DMS114 treated with DMSO at 0.1 percent for 48 hours (cell line): ENCODE results near the gene PLIN1.
"Not testable (repeated sequence)": the region's sequence is repeated elsewhere in the genome, so short reads cannot be mapped to it uniquely, and the experiment has no call there.

ENCODE experiments used
- DNase-seq: peaks from one replicate; lab custom pipeline; 2025; ENCODE audit not compliant: unreplicated experiment; lab: John Stamatoyannopoulos, UW

The PLIN1 gene

DNA sequence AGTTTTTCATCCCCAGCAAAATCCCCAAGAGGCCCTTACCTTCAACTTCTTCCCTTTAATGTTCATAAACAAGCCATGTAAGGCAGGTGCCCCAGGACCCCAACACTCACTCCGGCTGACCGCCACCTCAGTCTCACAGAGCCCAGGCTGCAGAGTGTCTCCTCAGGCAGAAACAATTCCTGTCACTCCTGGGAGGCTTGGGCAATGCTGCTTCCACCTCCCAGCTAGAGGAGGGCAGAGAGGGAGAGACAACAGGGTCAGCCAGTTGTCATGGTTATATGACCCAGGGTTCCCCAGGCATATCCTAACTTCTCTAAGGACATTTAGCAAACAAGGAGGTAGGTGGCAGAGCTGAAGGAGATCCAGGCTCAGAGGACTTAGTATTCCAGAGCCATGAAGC lies at the start of gene PLIN1:
PLIN1 (minus strand) TSS at position 156 of the 400 bp plus-strand sequence. CDS start 1,878 bp downstream, outside the sequence.
- no peak for DNase-seq

- DNase-seq, result no peak
Observed at GRCh38 chr15:89728254-89728653, 49.1 kb upstream of the PLIN1 start.

DNA sequence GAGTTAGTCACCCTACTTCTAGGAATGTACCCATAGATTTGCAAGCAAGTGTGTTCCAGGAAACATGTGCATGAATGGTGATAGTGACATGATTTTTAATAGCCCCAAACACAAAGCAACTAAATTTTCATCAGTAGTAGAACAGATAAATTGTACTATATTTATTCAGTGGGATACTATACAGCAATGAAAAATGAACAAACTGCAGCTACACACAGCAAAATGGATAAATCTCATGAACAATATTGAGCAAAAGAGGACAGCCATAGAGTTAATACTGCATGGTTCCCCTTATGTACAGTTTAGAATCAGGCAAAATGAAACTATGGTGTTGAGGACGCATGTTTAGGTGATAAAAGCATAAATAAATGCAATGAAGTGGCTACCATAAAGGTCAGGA lies 45.9 kb upstream of the PLIN1 start:
- DNase-seq, result no peak

DNA sequence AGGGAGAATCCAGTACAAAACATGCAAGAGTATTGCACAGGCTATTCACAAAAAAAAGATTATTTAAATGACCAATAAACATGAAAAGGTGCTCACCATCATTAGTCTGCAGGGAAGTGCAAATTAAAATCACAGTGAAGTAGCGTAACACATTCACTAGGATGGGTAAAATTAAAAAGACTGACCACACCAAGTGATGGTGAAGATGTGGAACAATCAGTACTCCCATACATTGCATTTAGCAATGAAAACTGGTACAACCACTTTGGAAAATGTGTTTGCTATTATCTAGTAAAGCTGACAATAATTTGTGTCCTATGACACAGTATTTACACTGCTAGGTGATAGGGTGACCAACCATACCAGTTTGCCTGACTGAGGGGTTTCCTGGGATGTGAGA lies 45.5 kb upstream of the PLIN1 start:
- DNase-seq, result no peak

GRCh38 chr15:89723031-89723430 lies 43.9 kb upstream of the PLIN1 start:
- no peak for DNase-seq

- no peak for DNase-seq
Observed at GRCh38 chr15:89714775-89715174, 35.6 kb upstream of the PLIN1 start.

GRCh38 chr15:89707577-89707976 lies 28.4 kb upstream of the PLIN1 start:
- no peak for DNase-seq

GRCh38 chr15:89704411-89704810 lies 25.2 kb upstream of the PLIN1 start:
- DNase-seq, result no peak

- no peak for DNase-seq
Observed at GRCh38 chr15:89695198-89695597, 16.0 kb upstream of the PLIN1 start.

DNA sequence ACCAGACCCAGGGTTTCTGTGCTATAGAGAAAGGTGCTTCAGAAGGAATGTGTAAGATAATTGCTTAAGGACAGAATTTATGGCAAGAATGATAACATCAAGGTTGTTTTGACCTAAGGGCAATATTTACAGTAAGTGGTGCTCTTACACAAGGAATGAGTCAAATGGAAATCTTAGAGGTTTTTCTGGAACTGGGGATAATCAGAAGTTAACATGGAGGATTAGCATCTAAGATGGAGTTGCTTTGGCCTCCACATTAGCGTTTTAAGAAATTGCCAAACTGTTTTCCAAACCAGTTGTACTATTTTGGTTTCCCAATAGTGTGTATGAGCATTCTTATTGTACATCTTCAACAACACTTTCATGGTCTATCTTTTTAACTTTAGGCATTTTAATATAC lies 14.5 kb upstream of the PLIN1 start:
- DNase-seq, result no peak

DNA sequence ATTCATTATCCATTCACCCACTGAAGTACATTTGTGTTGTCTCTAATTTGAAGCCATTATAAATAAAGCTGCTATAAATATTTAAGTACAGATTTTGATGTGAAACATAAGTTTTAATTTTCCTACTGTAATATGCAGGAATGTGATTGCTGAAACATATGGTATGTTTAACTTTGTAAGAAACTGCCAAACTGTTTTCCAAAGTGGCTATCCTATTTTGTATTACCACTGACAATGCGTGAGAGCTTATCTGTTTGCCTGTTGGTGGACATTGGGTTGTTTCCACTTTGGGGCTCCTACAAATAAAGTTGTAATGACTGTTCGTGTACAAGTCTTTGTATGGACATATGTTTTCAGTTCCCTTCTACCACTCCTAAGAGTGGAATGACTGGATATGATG lies 13.9 kb upstream of the PLIN1 start:
- DNase-seq, result no peak

GRCh38 chr15:89690276-89691218 lies 11.4 kb upstream of the PLIN1 start, which contains the start of the genes PEX11A and WDR93:
TSS of gene PEX11A (minus strand) at chr15:89690754. CDS start at chr15:89690632, 122 bp downstream.
TSS of gene WDR93 (plus strand) at chr15:89690811. CDS start at chr15:89701747, 10,936 bp downstream.
- DNase-seq, result peak; percentile 61

GRCh38 chr15:89689930-89690275 lies 10.7 kb upstream of the PLIN1 start:
- not testable (repeated sequence) for DNase-seq

GRCh38 chr15:89686522-89686921 lies 7.4 kb upstream of the PLIN1 start:
- no peak for DNase-seq

DNA sequence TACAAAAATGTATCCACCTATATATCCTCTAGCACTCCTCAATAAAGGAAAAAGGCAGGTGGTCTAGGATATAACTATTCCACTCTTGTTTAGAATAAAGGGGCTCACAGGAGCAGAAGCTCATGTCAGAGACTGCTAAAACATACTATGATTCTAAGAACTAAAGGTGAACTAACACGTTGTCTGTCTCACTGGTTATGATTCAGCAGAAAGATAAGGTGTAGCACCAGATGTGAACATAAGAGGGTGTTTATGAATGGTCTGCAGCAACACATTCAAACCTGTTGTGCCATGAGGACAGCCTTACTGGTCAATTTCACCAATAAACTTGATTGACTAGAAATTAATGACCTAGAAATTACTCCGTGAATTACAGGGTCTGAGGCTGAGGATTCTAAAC lies 6.8 kb upstream of the PLIN1 start:
- no peak for DNase-seq

DNA sequence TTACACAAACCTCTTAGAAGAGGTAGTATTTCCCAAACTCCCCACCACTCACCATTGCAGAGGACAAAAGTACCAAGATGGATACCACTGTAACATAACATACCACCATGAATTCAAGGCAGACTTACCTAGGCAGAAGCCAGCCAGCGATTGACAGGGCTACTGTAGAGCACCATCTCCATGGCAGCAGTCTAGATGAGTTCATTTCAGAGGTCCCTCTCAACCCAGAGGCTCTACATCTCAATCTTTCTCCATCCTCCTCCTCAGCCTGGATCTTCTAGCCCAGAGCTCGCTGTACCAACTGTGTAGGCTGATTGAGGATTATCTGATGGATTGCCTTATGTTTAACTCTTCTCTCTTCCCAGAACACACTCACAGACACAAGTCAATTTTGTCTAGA lies 2.0 kb upstream of the PLIN1 start:
- DNase-seq, result no peak

DNA sequence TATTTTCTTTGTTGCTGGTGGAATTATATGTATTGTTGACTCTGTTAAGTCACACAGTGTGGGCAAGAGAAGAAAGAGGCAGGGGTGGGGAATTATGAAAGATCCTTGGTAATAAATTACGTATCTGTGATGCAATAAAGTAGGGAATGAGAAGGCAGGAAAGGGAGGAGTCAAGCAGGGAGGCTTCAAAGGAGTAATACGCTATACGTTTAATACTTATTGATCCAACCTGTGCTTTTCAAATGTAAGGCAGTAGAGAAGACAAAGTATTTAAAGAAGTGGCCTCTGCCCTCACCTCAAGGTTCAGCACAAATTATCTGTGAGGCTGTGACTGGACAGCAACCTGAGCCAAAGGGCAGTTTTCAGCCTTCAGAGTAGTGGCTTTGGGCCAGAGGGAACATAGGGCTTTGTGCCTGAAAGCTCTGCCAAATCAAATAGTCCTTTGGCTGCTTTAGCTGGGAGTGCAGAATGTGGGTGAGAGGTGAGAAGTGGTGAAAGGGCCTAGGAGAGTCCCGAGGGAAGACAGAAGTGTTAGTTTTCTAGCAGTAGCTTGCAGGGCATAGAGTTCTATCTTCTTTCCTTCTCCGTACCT lies 1.2 kb upstream of the PLIN1 start:
- DNase-seq, result no peak

DNA sequence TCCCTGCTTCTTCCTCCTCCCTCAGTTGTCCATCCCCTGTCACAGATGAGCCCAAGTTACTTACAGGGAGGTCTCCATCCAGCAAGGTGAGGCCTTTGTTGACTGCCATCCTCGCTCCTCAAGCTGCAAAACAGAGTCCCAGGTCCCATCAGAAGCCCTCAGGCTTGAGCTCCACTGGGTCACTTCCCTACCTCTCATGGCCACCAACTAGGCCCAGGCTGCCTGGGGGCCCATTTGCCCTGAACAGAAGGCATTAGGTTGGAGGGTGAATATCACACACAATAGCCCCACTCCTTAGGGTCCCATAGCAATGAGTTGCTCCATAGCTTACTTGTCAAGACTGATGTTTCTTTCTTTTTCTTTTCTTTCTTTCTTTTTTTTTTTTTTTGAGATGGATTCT lies 1.8 kb downstream of the PLIN1 start:
- DNase-seq, result no peak

- DNase-seq, result no peak
Observed at GRCh38 chr15:89675606-89676005, 3.6 kb downstream of the PLIN1 start.

DNA sequence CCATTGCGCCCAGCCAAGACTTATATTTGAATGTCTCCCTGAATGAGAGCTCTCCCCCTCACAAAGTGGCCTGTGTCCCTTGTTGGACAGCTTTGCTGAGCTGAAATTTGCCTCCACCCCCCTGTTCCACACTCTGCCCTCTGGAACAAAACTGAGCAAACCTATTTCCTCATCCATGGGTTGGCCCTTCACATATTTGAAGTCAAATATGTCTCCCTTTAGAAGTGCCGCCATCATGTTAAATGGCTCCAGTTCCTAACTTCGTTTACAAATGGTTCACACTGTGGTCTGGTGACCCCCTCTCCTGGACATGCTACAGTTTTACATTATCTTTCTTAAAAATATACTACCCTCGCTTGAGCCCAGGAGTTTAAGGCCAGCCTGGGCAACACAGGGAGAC lies 4.6 kb downstream of the PLIN1 start:
- no peak for DNase-seq

- DNase-seq, result no peak
Observed at GRCh38 chr15:89673165-89673512, 6.0 kb downstream of the PLIN1 start.
